HepG2 (cell line): Measurements from ENCODE around the gene A3GALT2. TPM values are rescaled to one million over a fixed set of nuclear protein-coding genes. Genes with fewer than 3 reads are reported as not detected.

Experiments used
- ATAC-seq: fragments of 200-7000 bp; cut with Tn5 transposase; 3 replicates; pipeline ENCODE4 v1.9.1; 2020; ENCODE audit warnings: mild to moderate bottlenecking, moderate library complexity
- BruUV-seq: library from RNA; stranded (reverse); fragments of 400-500 nt; replicated peaks from 2 replicates; lab custom pipeline; 2021; lab: Mats Ljungman, UMichigan
- CTCF ChIA-PET: fragments of 300-600 bp; formaldehyde crosslinking; extraction: SDS; loops from one replicate; lab custom pipeline; 2021; ENCODE audit warnings: low total read pairs, inconsistent platforms, low intra/inter-chr PET ratio; lab: Yijun Ruan, JAX
- POLR2A ChIA-PET: fragments of 350-600 bp; sonication (Branson Sonifier 250); formaldehyde crosslinking; loops from one replicate; lab custom pipeline; 2020; ENCODE audit warnings: antibody characterized with exemption, inconsistent platforms; lab: Yijun Ruan, JAX
- DNase-seq: peaks from one replicate; pipeline ENCODE4 v3.0.0-alpha.2; 2015; ENCODE audit warnings: low spot score
- FAIRE-seq: peaks from 3 replicates; lab custom pipeline; 2011; peaks lifted over from hg19 to GRCh38; lab: Jason Lieb, UNC
- H2AFZ ChIP-seq: one replicate; pipeline ENCODE4 v1.6.1; 2011; ENCODE audit warnings: low read length, inconsistent platforms
- H3K27ac ChIP-seq: fragments of 300-600 bp; 3 replicates; pipeline ENCODE4 v1.8.0; 2011; ENCODE audit warnings: mixed run types, mild to moderate bottlenecking, mixed read lengths, low read length, inconsistent platforms; ENCODE audit not compliant: insufficient read depth; ENCODE audit errors: extremely low read length
- H3K27me3 ChIP-seq, 2 experiments: fragments of 200-600 bp in 1 of 2; 2 replicates in 1 of 2; 3 replicates in 1 of 2; pipeline versions ENCODE4 v1.6.0 to v1.8.0; 2011; ENCODE audit warnings: low read length in 2 of 2, mild to moderate bottlenecking in 2 of 2, moderate library complexity in 2 of 2, inconsistent platforms in 1 of 2; ENCODE audit not compliant: insufficient read depth in 2 of 2, control insufficient read depth in 1 of 2
- H3K36me3 ChIP-seq, 2 experiments: fragments of 200-600 bp in 1 of 2; replicated peaks in 1 of 2; 2 replicates in 1 of 2; 3 replicates in 1 of 2; pipeline versions ENCODE4 v1.5.1 to v1.8.0; 2011; ENCODE audit warnings: low read length in 2 of 2, inconsistent platforms in 1 of 2; ENCODE audit not compliant: insufficient read depth in 2 of 2, control insufficient read depth in 1 of 2
- H3K4me1 ChIP-seq: 2 replicates; pipeline ENCODE4 v1.5.1; 2012; ENCODE audit warnings: low read length, inconsistent platforms; ENCODE audit not compliant: insufficient read depth
- H3K4me2 ChIP-seq: 2 replicates; pipeline ENCODE4 v1.6.0; 2011; ENCODE audit warnings: low read depth, low read length, inconsistent platforms
- H3K4me3 ChIP-seq, 3 experiments: fragments of 200-600 bp in 1 of 3; sonication (generic), shearing (Covaris generic) in 1 of 3; replicated peaks in 1 of 3; 2 replicates each; pipeline ENCODE4 v1.5.1; 2011 to 2016; ENCODE audit warnings: low read length in 3 of 3, inconsistent platforms in 2 of 3, low read depth in 2 of 3, mild to moderate bottlenecking in 2 of 3, control low read depth in 1 of 3, mixed read lengths in 1 of 3; ENCODE audit not compliant: insufficient read depth in 1 of 3
- H3K79me2 ChIP-seq: one replicate; pipeline ENCODE4 v1.6.1; 2011; ENCODE audit warnings: low read length, inconsistent platforms; ENCODE audit not compliant: insufficient read depth
- H3K9ac ChIP-seq: 2 replicates; pipeline ENCODE4 v1.6.0; 2011; ENCODE audit warnings: mild to moderate bottlenecking, low read depth, low read length, inconsistent platforms; ENCODE audit not compliant: insufficient read depth
- H3K9me3 ChIP-seq: 2 replicates; pipeline ENCODE4 v1.5.1; 2012; ENCODE audit warnings: mild to moderate bottlenecking, low read length
- H4K20me1 ChIP-seq: 2 replicates; pipeline ENCODE4 v1.6.0; 2011; ENCODE audit warnings: inconsistent platforms, mild to moderate bottlenecking, low read length, moderate library complexity; ENCODE audit not compliant: insufficient read depth
- GATAD1 ChIP-seq: IDR thresholded peaks from 2 replicates; pipeline ENCODE4 v1.6.1; 2016; ENCODE audit warnings: missing genetic modification reagents, missing compliant biosample characterization
- MAF1 ChIP-seq: sonication (generic); formaldehyde crosslinking; IDR thresholded peaks from 2 replicates; pipeline ENCODE4 v1.5.0; 2020; ENCODE audit warnings: missing genetic modification reagents, borderline replicate concordance
- NR2F6 ChIP-seq, 2 experiments: IDR thresholded peaks; 2 replicates each; pipeline ENCODE4 v1.6.1; 2016; ENCODE audit warnings: antibody characterized with exemption in 1 of 2, mild to moderate bottlenecking in 1 of 2
- RELA ChIP-seq: sonication (generic); formaldehyde crosslinking; IDR thresholded peaks from 2 replicates; pipeline ENCODE4 v1.4.0; 2020; ENCODE audit warnings: missing genetic modification reagents
- STAG1 ChIP-seq: sonication (generic); formaldehyde crosslinking; IDR thresholded peaks from 2 replicates; pipeline ENCODE4 v1.4.0; 2020; ENCODE audit warnings: missing genetic modification reagents
- TCF7L2 ChIP-seq: IDR thresholded peaks from 2 replicates; pipeline ENCODE4 v1.6.1; 2011; ENCODE audit warnings: mild to moderate bottlenecking, low read depth, low read length, moderate library complexity
- ZFP37 ChIP-seq: sonication (generic); formaldehyde crosslinking; IDR thresholded peaks from 2 replicates; pipeline ENCODE4 v1.4.0; 2020; ENCODE audit warnings: missing genetic modification reagents, borderline replicate concordance
- ZMYM4 ChIP-seq: sonication (generic); formaldehyde crosslinking; IDR thresholded peaks from 2 replicates; pipeline ENCODE4 v1.8.1; 2023; ENCODE audit warnings: mild to moderate bottlenecking, missing genetic modification reagents
- ZNF18 ChIP-seq: sonication (generic); formaldehyde crosslinking; IDR thresholded peaks from 2 replicates; pipeline ENCODE4 v1.8.0; 2022; ENCODE audit warnings: mild to moderate bottlenecking, missing genetic modification reagents; ENCODE audit not compliant: insufficient replicate concordance
- ZNF564 ChIP-seq: sonication (generic); formaldehyde crosslinking; IDR thresholded peaks from 2 replicates; pipeline ENCODE4 v1.8.1; 2023; ENCODE audit warnings: mild to moderate bottlenecking, missing genetic modification reagents
- ZNF616 ChIP-seq: sonication (generic); formaldehyde crosslinking; IDR thresholded peaks from 2 replicates; pipeline ENCODE4 v1.5.0; 2020; ENCODE audit warnings: low read depth, mild to moderate bottlenecking, missing genetic modification reagents
- WGBS: methylation state at CpG from one replicate; pipeline ENCODE4 v1.1.6; 2017; ENCODE audit warnings: low lambda C conversion rate; 5-methylcytosine and 5-hydroxymethylcytosine counted together
- in situ Hi-C: cut with HindIII; loops from 2 replicates; pipeline ENCODE4 v1.10.0; 2017; ENCODE audit warnings: low pct_unique_long_range_greater_than_20kb; ENCODE audit not compliant: extremely low pct_ligation_motif_present
- intact Hi-C: fragments of 100-400 bp; cut with micrococcal nuclease; formaldehyde crosslinking; loops from one replicate; pipeline ENCODE4 v1.10.0; 2022; ENCODE audit not compliant: unreplicated experiment
- polyA plus RNA-seq, 8 experiments: library from polyadenylated mRNA; depleted of rRNA in 3 of 8; stranded (reverse) in 7 of 8; unstranded in 1 of 8; fragments of >200 nt; fragmentation: Illumina TruSeq in 4 of 8; extraction: Trizol in 4 of 8; gene quantifications; 2 replicates each; pipeline versions ENCODE4 v1.2.1 to v1.2.3, GENCODE V29; 2011 to 2016; ENCODE audit warnings: low read depth in 4 of 8, missing spikeins in 1 of 8, mixed read lengths in 1 of 8; ENCODE audit not compliant: insufficient read depth in 1 of 8
- total RNA-seq, 5 experiments: library from RNA; depleted of rRNA; stranded (reverse); fragments of >200 nt; fragmentation: Illumina TruSeq; extraction: Trizol; gene quantifications; 2 replicates each; pipeline ENCODE4 v1.2.3, GENCODE V29; 2016; ENCODE audit warnings: low read depth in 1 of 5
- TF ChIP-seq, protein P1 (sequence below): fragments of 450-650 bp; IDR thresholded peaks from 2 replicates; pipeline ENCODE4 v1.6.1; 2017

Gene A3GALT2
- total and polyA plus RNA-seq, 2 of the 13 experiments (the other 11 are each of a cell fraction or from before 2014, with no cell fraction given): not detected

DNA sequence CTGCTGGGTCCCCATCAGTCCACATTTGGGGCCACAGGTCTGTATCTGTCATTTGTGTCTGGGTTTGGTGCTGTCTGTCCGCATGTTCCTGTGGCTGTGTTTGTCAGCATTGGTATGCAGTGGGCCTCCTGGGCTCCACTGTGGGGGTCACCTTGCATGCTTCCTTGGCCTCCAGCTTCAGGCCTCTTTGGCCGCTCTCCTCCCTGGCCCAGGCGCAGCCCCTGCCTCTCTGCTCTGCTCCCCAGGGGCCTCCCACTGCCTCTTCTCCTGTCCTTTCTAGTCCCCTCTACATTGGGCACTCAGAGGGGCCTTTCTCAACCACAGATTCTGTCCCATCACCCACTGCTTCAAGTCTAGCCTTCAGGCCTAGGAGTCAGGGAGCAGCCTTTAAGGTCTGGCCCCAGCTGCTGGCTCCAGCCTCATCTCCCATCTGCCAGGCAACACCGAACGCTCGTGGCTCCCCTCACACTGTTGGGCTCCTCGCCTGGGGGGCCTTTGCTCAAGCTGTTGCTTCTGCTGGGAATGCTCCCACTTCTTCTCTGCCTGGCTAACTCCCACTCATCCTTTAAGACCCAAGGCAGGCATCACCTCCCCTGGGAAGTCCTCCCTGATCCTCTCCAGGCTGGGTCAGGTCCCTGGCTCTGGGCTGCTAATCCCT, 50.0 kb downstream of the A3GALT2 start (continued):
- no peak for TF ChIP-seq RELA (CRISPR knock-in tag)
- no peak for TF ChIP-seq ZNF564 (CRISPR knock-in tag)
- no peak for TF ChIP-seq MAF1 (CRISPR knock-in tag)
- no peak for TF ChIP-seq ZNF18 (CRISPR knock-in tag)
- no peak for TF ChIP-seq NR2F6 (IDR thresholded peaks at IDR 0.05)
- no peak for TF ChIP-seq NR2F6 (CRISPR knock-in tag; IDR thresholded peaks at IDR 0.05)

DNA sequence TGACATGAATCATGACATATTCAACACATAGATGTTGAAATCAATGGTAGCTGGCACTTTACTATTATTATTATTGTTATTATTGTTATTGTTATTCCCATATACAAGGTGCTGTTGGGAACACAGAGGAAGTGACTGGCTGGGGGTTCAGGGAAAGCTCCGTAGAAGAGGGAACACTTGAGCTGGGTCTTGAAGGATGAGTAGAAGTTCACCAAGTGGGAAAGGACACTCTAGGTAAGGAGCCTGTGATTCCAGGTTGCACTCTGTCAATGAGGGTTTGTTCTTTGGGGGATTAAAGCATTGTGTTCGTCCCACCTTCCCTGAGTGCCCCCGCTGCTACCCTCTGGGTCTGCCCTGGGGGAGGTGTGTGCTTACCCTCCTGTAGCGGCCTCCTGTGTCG, 50.5 kb downstream of the A3GALT2 start:
- CTCF ChIA-PET: no interaction called here
- H2AFZ ChIP-seq: no peak overlapping the region
- TF ChIP-seq, protein P1, sequence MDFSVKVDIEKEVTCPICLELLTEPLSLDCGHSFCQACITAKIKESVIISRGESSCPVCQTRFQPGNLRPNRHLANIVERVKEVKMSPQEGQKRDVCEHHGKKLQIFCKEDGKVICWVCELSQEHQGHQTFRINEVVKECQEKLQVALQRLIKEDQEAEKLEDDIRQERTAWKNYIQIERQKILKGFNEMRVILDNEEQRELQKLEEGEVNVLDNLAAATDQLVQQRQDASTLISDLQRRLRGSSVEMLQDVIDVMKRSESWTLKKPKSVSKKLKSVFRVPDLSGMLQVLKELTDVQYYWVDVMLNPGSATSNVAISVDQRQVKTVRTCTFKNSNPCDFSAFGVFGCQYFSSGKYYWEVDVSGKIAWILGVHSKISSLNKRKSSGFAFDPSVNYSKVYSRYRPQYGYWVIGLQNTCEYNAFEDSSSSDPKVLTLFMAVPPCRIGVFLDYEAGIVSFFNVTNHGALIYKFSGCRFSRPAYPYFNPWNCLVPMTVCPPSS: no peak
- no peak for TF ChIP-seq ZMYM4 (CRISPR knock-in tag)
- no peak for TF ChIP-seq STAG1 (CRISPR knock-in tag)
- TF ChIP-seq GATAD1 (CRISPR knock-in tag): no peak
- TF ChIP-seq ZNF616 (CRISPR knock-in tag): no peak
- no peak for TF ChIP-seq TCF7L2
- no peak for TF ChIP-seq ZFP37

More for the DNA sequence above, 50.5 kb downstream of the A3GALT2 start:
- Histone ChIP-seq H3K36me3 (peaks cover 2 to 8% of the 10 kb centered on the region in 2 experiments), H4K20me1 (no peaks in the 10 kb centered on the region), H3K4me3 (no peak overlapping the region), H3K4me1 (peaks cover 37% of the 10 kb centered on the region), H3K27ac (no peak overlapping the region), H3K79me2 (peaks cover 5% of the 10 kb centered on the region), H3K9ac (no peak overlapping the region), H3K27me3 (no peaks in the 10 kb centered on the region), H3K4me2 (no peak overlapping the region), H3K9me3 (no peaks in the 10 kb centered on the region)
- POLR2A ChIA-PET: no interaction called here
- ATAC-seq (no peak), DNase-seq (no peak), FAIRE-seq (no peak)
- in situ Hi-C loops (no loop called here), intact Hi-C loops (no loop called here)
- 84% methylated on average over 3 of the region's 5 CpGs for WGBS
- BruUV-seq: no TSS peak
